ENCODE data around the gene MX2.
A peak's percentile ranks its signal among the peaks of the same experiment; 100 is the strongest.

Gene MX2

DNA sequence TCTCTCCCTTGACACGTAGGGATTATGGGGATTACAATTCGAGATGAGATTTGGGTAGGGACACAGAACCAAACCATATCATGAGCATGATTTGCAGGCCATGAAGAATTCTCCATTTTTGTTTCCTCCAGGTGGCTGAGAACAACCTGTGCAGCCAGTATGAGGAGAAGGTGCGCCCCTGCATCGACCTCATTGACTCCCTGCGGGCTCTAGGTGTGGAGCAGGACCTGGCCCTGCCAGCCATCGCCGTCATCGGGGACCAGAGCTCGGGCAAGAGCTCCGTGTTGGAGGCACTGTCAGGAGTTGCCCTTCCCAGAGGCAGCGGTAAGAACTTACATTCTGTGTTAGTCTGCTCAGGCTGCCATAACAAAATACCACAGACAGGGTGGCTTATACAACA lies 73.9 kb downstream of the MX2 start:
- no peak for DNase-seq (ENCODE audit: low spot score)

GRCh38 chr21:41437729-41438128 lies 75.9 kb downstream of the MX2 start:
- DNase-seq (ENCODE audit: low spot score), result peak; percentile 1

DNA sequence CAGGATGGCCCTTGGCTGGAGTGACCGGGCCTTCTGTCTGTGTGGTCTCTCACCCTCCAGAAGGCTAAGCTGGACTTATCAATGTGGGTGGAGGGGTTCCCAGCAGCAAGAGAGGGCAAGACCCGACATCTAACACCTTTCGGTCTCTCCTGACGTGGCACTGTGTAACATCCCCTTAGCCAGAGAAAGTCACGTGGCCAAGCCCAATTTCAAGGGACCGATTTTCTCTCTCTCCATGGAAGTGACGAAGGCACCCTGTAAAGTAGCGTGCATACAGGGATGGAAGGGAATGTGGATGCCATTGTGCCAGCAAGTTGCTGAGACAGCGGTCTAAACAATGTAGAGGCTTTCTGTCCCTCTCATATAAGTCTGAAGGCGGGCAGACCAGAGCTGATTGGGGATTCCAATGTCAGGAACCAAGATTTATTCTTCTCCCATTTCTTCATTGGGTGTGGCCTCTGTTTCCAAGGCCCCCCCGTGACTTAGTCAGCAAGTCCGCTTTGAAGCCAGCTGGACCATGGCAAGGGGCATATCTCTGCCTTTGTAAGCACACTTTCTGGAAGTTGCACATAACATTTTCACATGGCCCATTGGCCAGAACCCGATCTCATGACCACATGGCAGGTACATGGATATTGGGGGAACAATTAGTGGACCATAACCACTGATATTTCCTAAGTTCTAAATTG lies 76.7 kb downstream of the MX2 start:
- no peak for DNase-seq (ENCODE audit: low spot score)

DNA sequence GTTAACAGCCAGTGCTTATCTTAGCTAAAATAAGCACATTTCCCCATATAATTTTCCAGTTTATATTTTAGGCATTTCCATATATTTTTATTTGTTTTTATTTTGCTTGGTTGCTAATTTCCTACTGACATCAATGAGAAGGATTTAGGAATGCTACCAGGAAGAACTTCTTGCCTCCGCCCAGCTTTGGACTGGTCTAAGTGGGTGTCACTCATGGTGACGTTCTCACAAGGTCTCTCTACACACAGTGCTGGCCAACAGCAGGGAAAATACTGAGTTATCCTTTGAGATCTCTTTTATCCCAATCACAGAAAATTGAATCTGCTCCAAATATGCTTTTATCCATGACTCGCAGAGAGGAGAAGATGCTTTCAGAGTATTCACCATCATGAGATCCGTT lies 77.4 kb downstream of the MX2 start:
- no peak for DNase-seq (ENCODE audit: low spot score)

DNA sequence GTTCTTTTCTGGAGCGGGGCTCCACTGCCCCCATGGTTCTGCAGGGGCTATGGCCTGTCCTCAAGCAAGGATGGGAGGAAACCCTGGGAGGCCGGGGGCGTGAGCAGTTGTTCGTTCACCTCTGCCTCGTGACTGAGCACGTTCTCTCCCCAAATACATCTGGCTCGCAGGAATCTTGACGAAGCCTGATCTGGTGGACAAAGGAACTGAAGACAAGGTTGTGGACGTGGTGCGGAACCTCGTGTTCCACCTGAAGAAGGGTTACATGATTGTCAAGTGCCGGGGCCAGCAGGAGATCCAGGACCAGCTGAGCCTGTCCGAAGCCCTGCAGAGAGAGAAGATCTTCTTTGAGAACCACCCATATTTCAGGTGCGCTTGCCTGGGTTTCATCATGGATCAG lies 79.7 kb downstream of the MX2 start:
- no peak for DNase-seq (ENCODE audit: low spot score)

- DNase-seq (ENCODE audit: low spot score), result no peak
Measured at GRCh38 chr21:41442481-41443186, 80.8 kb downstream of the MX2 start.

DNA sequence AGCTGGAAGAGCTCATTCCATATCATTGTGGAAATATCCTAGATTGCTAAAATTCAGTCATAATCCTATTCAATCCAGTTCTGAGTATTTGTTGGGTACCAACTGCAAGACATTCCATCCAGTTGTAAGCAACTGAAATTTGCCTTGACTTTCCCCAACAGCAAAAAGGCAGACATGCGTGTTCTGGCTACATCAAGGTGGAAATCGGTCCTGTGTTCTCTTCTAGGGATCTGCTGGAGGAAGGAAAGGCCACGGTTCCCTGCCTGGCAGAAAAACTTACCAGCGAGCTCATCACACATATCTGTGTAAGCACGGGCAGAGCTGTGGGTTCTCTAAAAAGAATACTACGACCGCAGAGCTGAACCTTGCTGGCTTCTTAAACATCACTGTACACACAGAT lies 81.7 kb downstream of the MX2 start:
- no peak for DNase-seq (ENCODE audit: low spot score)

GRCh38 chr21:41444703-41445464 lies 83.1 kb downstream of the MX2 start:
- no peak for DNase-seq (ENCODE audit: low spot score)

GRCh38 chr21:41445465-41445862 lies 83.6 kb downstream of the MX2 start:
- DNase-seq (ENCODE audit: low spot score), result no peak

DNA sequence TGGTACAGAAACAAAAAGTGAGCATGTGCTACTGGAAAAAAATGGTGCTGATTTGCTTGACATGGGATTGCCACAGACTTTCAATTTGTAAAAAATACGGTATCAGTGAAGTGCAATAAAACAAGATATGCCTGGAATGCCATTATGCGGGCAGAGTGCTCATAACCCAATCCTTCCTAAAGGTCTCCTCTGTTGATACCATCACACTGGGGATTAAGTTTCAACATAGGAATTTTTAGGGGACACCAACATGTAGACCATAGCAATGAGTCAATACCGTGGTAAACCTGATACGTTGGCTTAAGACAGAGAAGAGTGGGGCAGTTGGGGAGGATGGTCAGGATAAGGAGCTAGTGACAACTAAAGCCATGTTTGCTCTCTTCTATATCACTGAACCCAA lies 84.8 kb downstream of the MX2 start:
- DNase-seq (ENCODE audit: low spot score), result no peak

- no peak for DNase-seq (ENCODE audit: low spot score)
Measured at GRCh38 chr21:41447356-41447755, 85.5 kb downstream of the MX2 start.

DNA sequence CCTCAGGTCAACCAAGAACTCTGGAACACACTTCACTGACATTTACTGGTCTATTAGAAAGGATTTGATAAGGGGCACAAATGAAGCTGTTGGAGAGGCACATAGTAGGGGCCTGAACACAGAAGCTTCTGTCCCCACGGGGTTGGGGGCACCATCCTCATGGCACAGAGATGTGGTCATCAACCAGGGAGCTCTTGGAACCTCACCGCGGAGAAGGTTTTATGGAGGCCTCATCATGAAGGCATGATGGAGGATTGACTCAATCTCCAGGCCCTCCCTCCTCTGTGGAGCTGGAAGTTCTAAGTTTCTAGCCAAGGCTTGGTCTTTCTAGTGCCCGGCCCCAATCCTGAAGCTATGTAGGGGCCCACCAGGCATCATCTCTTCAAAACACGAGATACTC lies 87.8 kb downstream of the MX2 start:
- no peak for DNase-seq (ENCODE audit: low spot score)

DNA sequence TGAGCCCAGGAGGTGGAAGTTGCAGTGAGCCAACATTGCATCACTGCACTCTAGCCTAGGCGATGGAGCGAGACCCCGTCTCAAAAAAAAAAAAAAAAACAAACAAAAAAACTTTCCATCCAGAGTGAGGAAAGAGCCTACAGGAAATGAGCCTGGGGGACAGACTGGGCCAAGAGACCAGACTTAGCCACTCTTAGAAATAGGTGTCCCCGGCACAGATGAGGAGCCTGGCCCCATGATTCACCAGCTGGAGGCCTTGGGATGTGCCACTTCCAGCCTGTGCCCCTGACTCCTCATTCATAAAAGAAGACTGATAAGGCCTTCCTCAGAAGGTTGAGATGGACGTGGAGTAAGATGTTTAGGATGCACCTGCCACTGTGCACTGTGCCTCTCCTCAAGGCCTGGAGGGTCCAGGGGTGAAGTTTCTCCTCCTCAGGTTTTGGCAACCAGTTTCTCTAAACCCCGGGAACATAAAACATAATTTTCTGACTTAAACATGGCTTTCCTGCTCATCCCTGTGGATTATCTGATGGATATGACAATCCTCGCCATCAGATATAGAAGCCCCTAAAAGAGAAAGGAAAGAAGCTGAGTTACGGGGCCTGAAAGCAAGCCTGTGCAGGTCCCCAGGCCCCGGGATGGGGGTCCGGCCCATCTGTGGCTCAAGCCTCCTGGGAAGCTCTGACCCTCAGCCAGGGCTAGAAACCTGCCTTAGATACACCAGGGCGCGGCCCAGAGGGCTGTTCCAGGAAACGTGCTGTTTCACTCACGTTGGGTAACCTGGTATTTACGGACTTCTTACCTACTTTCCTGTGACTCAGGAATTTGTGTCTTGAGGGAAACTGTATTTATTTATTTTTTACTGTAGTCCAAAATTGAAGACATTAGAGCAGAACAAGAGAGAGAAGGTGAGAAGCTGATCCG lies 90.2 kb downstream of the MX2 start:
- DNase-seq (ENCODE audit: low spot score), result no peak

DNA sequence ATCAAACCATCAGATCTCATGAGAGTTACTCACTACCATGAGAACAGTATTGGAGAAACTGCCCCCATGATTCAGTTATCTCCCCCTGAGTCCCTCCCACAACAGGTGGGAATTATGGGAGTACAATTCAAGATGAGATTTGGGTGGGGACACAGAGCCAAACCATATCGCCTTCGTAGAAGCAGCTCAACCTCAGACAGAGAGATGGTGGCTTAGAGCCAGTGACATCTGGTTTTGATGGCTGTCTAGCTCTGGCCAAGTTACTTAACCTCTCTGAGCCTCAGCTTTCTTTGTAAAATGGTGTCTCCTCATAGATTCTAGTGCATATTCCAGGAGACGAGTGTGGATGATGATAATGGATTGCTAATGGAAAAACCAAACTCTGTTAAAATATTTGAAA lies 91.4 kb downstream of the MX2 start:
- no peak for DNase-seq (ENCODE audit: low spot score)

- DNase-seq (ENCODE audit: low spot score), result no peak
Measured at GRCh38 chr21:41453761-41454160, 91.9 kb downstream of the MX2 start.

GRCh38 chr21:41458121-41458520 lies 96.3 kb downstream of the MX2 start:
- DNase-seq (ENCODE audit: low spot score), result no peak

- DNase-seq (ENCODE audit: low spot score), result no peak
Measured at GRCh38 chr21:41458559-41458958, 96.7 kb downstream of the MX2 start.
